HG03457 (cell line): Measurements from ENCODE around the gene UBE2E3.
A peak's percentile ranks its signal among the peaks of the same experiment; 100 is the strongest.

Experiments used
- ATAC-seq: cut with Tn5 transposase; IDR thresholded peaks from one replicate; pipeline ENCODE4 v1.9.1; 2021; ENCODE audit warnings: moderate number of reproducible peaks; ENCODE audit not compliant: unreplicated experiment

Gene UBE2E3

GRCh38 chr2:180978903-180979748, 1.3 kb upstream of the UBE2E3 start:
- ATAC-seq, result no peak

GRCh38 chr2:180979749-180980105, 678 bp upstream of the UBE2E3 start:
- ATAC-seq, result no peak

- ATAC-seq, result no peak
These were observed 822 bp downstream of the UBE2E3 start for GRCh38 chr2:180980943-180981911.

- peak; percentile 40 for ATAC-seq
These were observed 3.2 kb downstream of the UBE2E3 start for GRCh38 chr2:180983468-180984242.

GRCh38 chr2:180985771-180986395, 5.5 kb downstream of the UBE2E3 start:
- ATAC-seq, result no peak

GRCh38 chr2:180987146-180987545, 6.7 kb downstream of the UBE2E3 start:
- no peak for ATAC-seq

GRCh38 chr2:180990337-180990736, 9.9 kb downstream of the UBE2E3 start:
- no peak for ATAC-seq

GRCh38 chr2:180990794-180991193, 10.4 kb downstream of the UBE2E3 start:
- ATAC-seq, result no peak

GRCh38 chr2:180991361-180991760, 11.0 kb downstream of the UBE2E3 start:
- no peak for ATAC-seq

- no peak for ATAC-seq
These were observed 11.4 kb downstream of the UBE2E3 start for GRCh38 chr2:180991820-180992219.

- no peak for ATAC-seq
These were observed 12.6 kb downstream of the UBE2E3 start for GRCh38 chr2:180992994-180993393.

- ATAC-seq, result no peak
These were observed 19.0 kb downstream of the UBE2E3 start for GRCh38 chr2:180999274-180999964.

GRCh38 chr2:181004647-181005325, 24.4 kb downstream of the UBE2E3 start:
- no peak for ATAC-seq

- ATAC-seq, result no peak
These were observed 24.9 kb downstream of the UBE2E3 start for GRCh38 chr2:181005326-181005655.

GRCh38 chr2:181005809-181006208, 25.4 kb downstream of the UBE2E3 start:
- ATAC-seq, result no peak

- ATAC-seq, result no peak
These were observed 26.9 kb downstream of the UBE2E3 start for GRCh38 chr2:181007086-181007837.

- no peak for ATAC-seq
These were observed 28.0 kb downstream of the UBE2E3 start for GRCh38 chr2:181008407-181008806.

GRCh38 chr2:181021199-181021789, 40.9 kb downstream of the UBE2E3 start:
- no peak for ATAC-seq
